Breast epithelium (tissue), 4 donors: ENCODE results near the gene TCF7L1. TPM values are rescaled to one million over a fixed set of nuclear protein-coding genes. Genes with fewer than 3 reads are reported as not detected.

ENCODE experiments used
- DNase-seq, 2 donors: peaks; one replicate each; pipeline ENCODE4 v3.0.0-alpha.2; 2019; ENCODE audit warnings: low spot score in 2 of 2
- H3K27ac ChIP-seq, 2 donors: fragments of 200-600 bp; sonication (generic) in 1 of 2; one replicate each; pipeline ENCODE4 v1.5.1; 2016 to 2019; ENCODE audit warnings: mild to moderate bottlenecking in 1 of 2
- H3K27me3 ChIP-seq, 2 donors: fragments of 200-600 bp; sonication (generic) in 1 of 2; one replicate each; pipeline versions ENCODE4 v1.5.1 to v1.6.0; 2017 to 2019; ENCODE audit warnings: control low read depth in 1 of 2, mild to moderate bottlenecking in 1 of 2
- H3K36me3 ChIP-seq: fragments of 200-600 bp; one replicate; pipeline ENCODE4 v1.5.1; 2019
- H3K4me1 ChIP-seq, 2 donors: fragments of 200-600 bp; sonication (generic); one replicate each; pipeline ENCODE4 v1.5.1; 2016 to 2019; ENCODE audit warnings: control low read depth in 1 of 2
- H3K4me3 ChIP-seq, 3 donors: fragments of 200-600 bp; sonication (generic); 1 replicate in 2 of 3; 2 replicates in 1 of 3; pipeline ENCODE4 v1.5.1; 2016 to 2019; ENCODE audit warnings: mild to moderate bottlenecking in 3 of 3, moderate library complexity in 2 of 3
- H3K9me3 ChIP-seq, 2 donors: fragments of 200-600 bp; sonication (generic) in 1 of 2; one replicate each; pipeline ENCODE4 v1.5.1; 2016 to 2019; ENCODE audit warnings: control low read depth in 1 of 2
- CTCF ChIP-seq, 3 donors: fragments of 450-650 bp; IDR thresholded peaks; one replicate each; pipeline ENCODE4 v1.5.1; 2016 to 2017; ENCODE audit warnings: antibody characterized with exemption in 3 of 3, mild to moderate bottlenecking in 3 of 3, moderate library complexity in 3 of 3
- POLR2A ChIP-seq: fragments of 450-650 bp; IDR thresholded peaks from one replicate; pipeline ENCODE4 v1.6.1; 2016; ENCODE audit warnings: antibody characterized with exemption, mild to moderate bottlenecking, moderate library complexity
- POLR2AphosphoS5 ChIP-seq, 3 donors: sonication (generic); formaldehyde crosslinking; IDR thresholded peaks; one replicate each; pipeline ENCODE4 v1.6.1; 2017; ENCODE audit warnings: antibody characterized with exemption in 3 of 3
- intact Hi-C: fragments of 100-400 bp; cut with DNase I; formaldehyde crosslinking; loops from one replicate; pipeline ENCODE4 v1.15.1; 2023; ENCODE audit warnings: low total_unique reads
- total RNA-seq, 3 donors: library from RNA; depleted of rRNA; stranded (reverse); fragments of >200 nt; gene quantifications; one replicate each; pipeline ENCODE4 v1.1.0, GENCODE V29; 2016

TCF7L1 gene
- total RNA-seq, 3 donors from 2014 or later = 3.4 to 6.9 (median 5.9) TPM

GRCh38 chr2:85184990-85185389 is 51.8 kb downstream of the TCF7L1 start:
- no peaks in the 10 kb centered on the region for H3K27me3 ChIP-seq
- no peak for TF ChIP-seq POLR2AphosphoS5 (IDR thresholded peaks at IDR 0.05)
- TF ChIP-seq POLR2A = no peak
- no peak for TF ChIP-seq CTCF (IDR thresholded peaks at IDR 0.05)
- no peak overlapping the region for H3K27ac ChIP-seq
- no peaks in the 10 kb centered on the region for H3K9me3 ChIP-seq
- H3K4me3 ChIP-seq = no peak overlapping the region
- no peak for DNase-seq
- no peaks in the 10 kb centered on the region for H3K36me3 ChIP-seq
- intact Hi-C loops = no loop called here
- H3K4me1 ChIP-seq = peaks cover 0 to 2% of the 10 kb centered on the region in 2 donors

- no peak overlapping the region for H3K27ac ChIP-seq
- no peaks in the 10 kb centered on the region for H3K27me3 ChIP-seq
- peaks cover 0 to 2% of the 10 kb centered on the region in 2 donors for H3K4me1 ChIP-seq
- no peak for TF ChIP-seq CTCF (IDR thresholded peaks at IDR 0.05)
- TF ChIP-seq POLR2AphosphoS5 (IDR thresholded peaks at IDR 0.05) = no peak
- TF ChIP-seq POLR2A = no peak
- intact Hi-C loops = no loop called here
- H3K4me3 ChIP-seq = no peak overlapping the region
- H3K36me3 ChIP-seq = no peaks in the 10 kb centered on the region
- no peak for DNase-seq
- no peaks in the 10 kb centered on the region for H3K9me3 ChIP-seq
These were observed 52.3 kb downstream of the TCF7L1 start for GRCh38 chr2:85185431-85185940.

- H3K27ac ChIP-seq = no peak overlapping the region
- H3K4me3 ChIP-seq = no peak overlapping the region
- no peaks in the 10 kb centered on the region for H3K36me3 ChIP-seq
- TF ChIP-seq CTCF (IDR thresholded peaks at IDR 0.05) = no peak
- no peak for TF ChIP-seq POLR2A
- TF ChIP-seq POLR2AphosphoS5 (IDR thresholded peaks at IDR 0.05) = no peak
- DNase-seq = no peak
- H3K4me1 ChIP-seq = peaks cover 0 to 2% of the 10 kb centered on the region in 2 donors
- intact Hi-C loops = no loop called here
- no peaks in the 10 kb centered on the region for H3K27me3 ChIP-seq
- H3K9me3 ChIP-seq = no peaks in the 10 kb centered on the region
These were observed 53.9 kb downstream of the TCF7L1 start for GRCh38 chr2:85187069-85187468.

GRCh38 chr2:85188852-85189251 is 55.7 kb downstream of the TCF7L1 start:
- H3K27ac ChIP-seq = no peak overlapping the region
- no peak overlapping the region for H3K4me3 ChIP-seq
- no peaks in the 10 kb centered on the region for H3K27me3 ChIP-seq
- peaks cover 0 to 2% of the 10 kb centered on the region in 2 donors for H3K4me1 ChIP-seq
- no peak for TF ChIP-seq POLR2AphosphoS5 (IDR thresholded peaks at IDR 0.05)
- no peak for TF ChIP-seq POLR2A
- intact Hi-C loops = no loop called here
- no peaks in the 10 kb centered on the region for H3K36me3 ChIP-seq
- no peaks in the 10 kb centered on the region for H3K9me3 ChIP-seq
- DNase-seq = no peak

- Histone ChIP-seq H3K27me3 (no peaks in the 10 kb centered on the region), H3K27ac (no peak overlapping the region), H3K4me1 (peaks cover 0 to 2% of the 10 kb centered on the region in 2 donors), H3K4me3 (no peak overlapping the region), H3K9me3 (no peaks in the 10 kb centered on the region), H3K36me3 (no peaks in the 10 kb centered on the region)
- TF ChIP-seq CTCF (IDR thresholded peaks at IDR 0.05) (no peak), POLR2A (no peak), POLR2AphosphoS5 (IDR thresholded peaks at IDR 0.05) (no peak)
- intact Hi-C loops = no loop called here
- DNase-seq = no peak
These were observed 56.5 kb downstream of the TCF7L1 start for GRCh38 chr2:85189606-85190270.
